LoVo (cell line): Measurements from ENCODE around the gene FCSK.
"Not testable (repeated sequence)": the region's sequence is repeated elsewhere in the genome, so short reads cannot be mapped to it uniquely, and the experiment has no call there.

Source experiments
- DNase-seq: peaks from one replicate; pipeline ENCODE4 v3.0.0-alpha.2; 2016; ENCODE audit warnings: low spot score

The FCSK gene

GRCh38 chr16:70454222-70455034, at the start of gene FCSK:
Gene FCSK (plus strand): TSS chr16:70454595. CDS start chr16:70463191, 8,596 bp downstream.
- peak; percentile 78 for DNase-seq

GRCh38 chr16:70406104-70406503, 48.3 kb upstream of the FCSK start:
- DNase-seq: not testable (repeated sequence)

- DNase-seq: no peak
Measured at GRCh38 chr16:70407811-70408274, 46.6 kb upstream of the FCSK start.

- no peak for DNase-seq
Measured at GRCh38 chr16:70410734-70411133, 43.7 kb upstream of the FCSK start.

GRCh38 chr16:70412385-70412784, 42.0 kb upstream of the FCSK start:
- DNase-seq: no peak

- not testable (repeated sequence) for DNase-seq
Measured at GRCh38 chr16:70413572-70413971, 40.8 kb upstream of the FCSK start.

- no peak for DNase-seq
Measured at GRCh38 chr16:70416748-70417616, 37.4 kb upstream of the FCSK start.

- DNase-seq: no peak
Measured at GRCh38 chr16:70417661-70418060, 36.7 kb upstream of the FCSK start.

GRCh38 chr16:70418274-70418992, 36.0 kb upstream of the FCSK start:
- no peak for DNase-seq

- no peak for DNase-seq
Measured at GRCh38 chr16:70418993-70419318, 35.4 kb upstream of the FCSK start.

- no peak for DNase-seq
Measured at GRCh38 chr16:70419384-70420327, 34.7 kb upstream of the FCSK start.

- no peak for DNase-seq
Measured at GRCh38 chr16:70421014-70421413, 33.4 kb upstream of the FCSK start.

GRCh38 chr16:70421473-70422311, 32.7 kb upstream of the FCSK start:
- no peak for DNase-seq

GRCh38 chr16:70422543-70422942, 31.9 kb upstream of the FCSK start:
- DNase-seq: no peak

GRCh38 chr16:70427786-70428177, 26.6 kb upstream of the FCSK start:
- no peak for DNase-seq

- peak; percentile 86 for DNase-seq
Measured at GRCh38 chr16:70428178-70428998, 26.0 kb upstream of the FCSK start.

- DNase-seq: no peak
Measured at GRCh38 chr16:70429888-70430666, 24.3 kb upstream of the FCSK start.

GRCh38 chr16:70430667-70431536, 23.5 kb upstream of the FCSK start:
- peak; percentile 32 for DNase-seq
